ENCODE measurements around the gene ARHGEF40. TPM values are rescaled to one million over a fixed set of nuclear protein-coding genes. Genes with fewer than 3 reads are reported as not detected.

ARHGEF40 gene
- total RNA-seq, 1 donor from 2014 or later, result 1.4 TPM

- H3K9me3 Mint-ChIP-seq, result no peaks in the 10 kb centered on the region
- no peak overlapping the region for H3K4me3 Mint-ChIP-seq
- TF ChIP-seq CTCF (IDR thresholded peaks at IDR 0.05), result no peak
- CTCF ChIA-PET, result interaction anchor here (0.9 to 14.7 kb wide), 4 partner anchors 14 to 94 kb away, joined by 3 to 257 read pairs (median 74); no protein-coding TSS in a partner anchor
- no peaks in the 10 kb centered on the region for H3K27me3 Mint-ChIP-seq
- intact Hi-C loops (cut with micrococcal nuclease), result loop anchor here (10.0 kb wide), 3 partner anchors 155 to 655 kb away; partner anchors contain the start of genes APEX1, HNRNPC, OSGEP and RNASE6
- POLR2A ChIA-PET, result no interaction called here
- ATAC-seq (ENCODE audit: low read depth), result no peak
- no peak overlapping the region for H3K27ac Mint-ChIP-seq
- peaks cover 9% of the 10 kb centered on the region for H3K4me1 Mint-ChIP-seq
- no peaks in the 10 kb centered on the region for H3K36me3 Mint-ChIP-seq (ENCODE audit: low read depth)
- no peak for DNase-seq
Measured at GRCh38 chr14:21109377-21110138, 39.5 kb downstream of the ARHGEF40 start.

GRCh38 chr14:21112255-21112654 lies 42.2 kb downstream of the ARHGEF40 start:
- Mint-ChIP-seq H3K27ac (no peak overlapping the region), H3K36me3 (ENCODE audit: low read depth) (no peaks in the 10 kb centered on the region), H3K27me3 (no peaks in the 10 kb centered on the region), H3K4me3 (no peak overlapping the region), H3K4me1 (no peaks in the 10 kb centered on the region), H3K9me3 (no peaks in the 10 kb centered on the region)
- TF ChIP-seq CTCF (IDR thresholded peaks at IDR 0.05), result no peak
- ChIA-PET POLR2A (no interaction called here), CTCF (interaction anchor here (14.7 kb wide), 1 partner anchor 97 kb away, joined by 257 read pairs; no protein-coding TSS in a partner anchor)
- ATAC-seq (ENCODE audit: low read depth), result no peak
- no peak for DNase-seq
- intact Hi-C loops (cut with micrococcal nuclease), result no loop called here

- CTCF ChIA-PET, result interaction anchor here (14.7 kb wide), 1 partner anchor 98 kb away, joined by 257 read pairs; no protein-coding TSS in a partner anchor
- H3K9me3 Mint-ChIP-seq, result no peaks in the 10 kb centered on the region
- ATAC-seq (ENCODE audit: low read depth) (no peak), DNase-seq (no peak)
- H3K27ac Mint-ChIP-seq, result no peak overlapping the region
- no peaks in the 10 kb centered on the region for H3K36me3 Mint-ChIP-seq (ENCODE audit: low read depth)
- POLR2A ChIA-PET, result no interaction called here
- peaks cover 3% of the 10 kb centered on the region for H3K27me3 Mint-ChIP-seq
- TF ChIP-seq CTCF (IDR thresholded peaks at IDR 0.05), result no peak
- intact Hi-C loops (cut with micrococcal nuclease), result no loop called here
- H3K4me1 Mint-ChIP-seq, result no peaks in the 10 kb centered on the region
- H3K4me3 Mint-ChIP-seq, result no peak overlapping the region
Measured at GRCh38 chr14:21113369-21113768, 43.3 kb downstream of the ARHGEF40 start.

- ChIA-PET CTCF (no interaction called here), POLR2A (no interaction called here)
- TF ChIP-seq CTCF (IDR thresholded peaks at IDR 0.05), result no peak
- Mint-ChIP-seq H3K9me3 (no peaks in the 10 kb centered on the region), H3K27ac (no peak overlapping the region), H3K27me3 (peaks cover 25% of the 10 kb centered on the region), H3K4me1 (no peaks in the 10 kb centered on the region), H3K4me3 (no peak overlapping the region), H3K36me3 (ENCODE audit: low read depth) (no peaks in the 10 kb centered on the region)
- no peak for ATAC-seq (ENCODE audit: low read depth)
- DNase-seq, result no peak
- intact Hi-C loops (cut with micrococcal nuclease), result no loop called here
Measured at GRCh38 chr14:21118933-21119332, 48.8 kb downstream of the ARHGEF40 start.

- intact Hi-C loops (cut with micrococcal nuclease), result no loop called here
- no peak for TF ChIP-seq CTCF (IDR thresholded peaks at IDR 0.05)
- H3K27ac Mint-ChIP-seq, result no peak overlapping the region
- H3K4me1 Mint-ChIP-seq, result no peaks in the 10 kb centered on the region
- ChIA-PET CTCF (no interaction called here), POLR2A (no interaction called here)
- no peak overlapping the region for H3K4me3 Mint-ChIP-seq
- DNase-seq, result no peak
- ATAC-seq (ENCODE audit: low read depth), result no peak
- peaks cover 28% of the 10 kb centered on the region for H3K27me3 Mint-ChIP-seq
- no peaks in the 10 kb centered on the region for H3K36me3 Mint-ChIP-seq (ENCODE audit: low read depth)
- peaks cover 5% of the 10 kb centered on the region for H3K9me3 Mint-ChIP-seq
Measured at GRCh38 chr14:21120686-21121085, 50.6 kb downstream of the ARHGEF40 start.
